LNCAP (cell line): ENCODE data around the gene EVC2.

Source experiments
- TF ChIP-seq, protein P1 (sequence below): fragments of 450-650 bp; IDR thresholded peaks from 2 replicates; pipeline ENCODE4 v1.5.1; 2017; ENCODE audit warnings: mild to moderate bottlenecking

The EVC2 gene

DNA sequence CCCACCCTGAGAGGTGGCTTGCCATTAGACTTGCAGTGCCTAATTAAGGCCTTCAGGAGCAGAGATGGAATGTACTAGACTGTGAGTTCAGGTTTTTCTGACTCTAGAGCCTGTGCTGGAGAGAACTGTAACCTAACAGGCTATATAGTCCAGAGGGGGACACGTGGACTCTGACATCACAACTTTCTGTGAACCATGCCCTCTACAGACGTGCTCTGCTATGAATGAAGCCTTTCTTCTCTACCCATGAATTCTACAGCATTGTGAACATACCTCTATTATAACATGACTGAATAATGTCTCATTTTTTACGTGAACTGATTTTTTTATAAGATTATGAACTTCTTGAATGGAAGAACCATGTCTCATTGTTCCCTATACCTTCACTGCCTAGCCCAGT is 68.8 kb downstream of the EVC2 start:
- TF ChIP-seq, protein P1, sequence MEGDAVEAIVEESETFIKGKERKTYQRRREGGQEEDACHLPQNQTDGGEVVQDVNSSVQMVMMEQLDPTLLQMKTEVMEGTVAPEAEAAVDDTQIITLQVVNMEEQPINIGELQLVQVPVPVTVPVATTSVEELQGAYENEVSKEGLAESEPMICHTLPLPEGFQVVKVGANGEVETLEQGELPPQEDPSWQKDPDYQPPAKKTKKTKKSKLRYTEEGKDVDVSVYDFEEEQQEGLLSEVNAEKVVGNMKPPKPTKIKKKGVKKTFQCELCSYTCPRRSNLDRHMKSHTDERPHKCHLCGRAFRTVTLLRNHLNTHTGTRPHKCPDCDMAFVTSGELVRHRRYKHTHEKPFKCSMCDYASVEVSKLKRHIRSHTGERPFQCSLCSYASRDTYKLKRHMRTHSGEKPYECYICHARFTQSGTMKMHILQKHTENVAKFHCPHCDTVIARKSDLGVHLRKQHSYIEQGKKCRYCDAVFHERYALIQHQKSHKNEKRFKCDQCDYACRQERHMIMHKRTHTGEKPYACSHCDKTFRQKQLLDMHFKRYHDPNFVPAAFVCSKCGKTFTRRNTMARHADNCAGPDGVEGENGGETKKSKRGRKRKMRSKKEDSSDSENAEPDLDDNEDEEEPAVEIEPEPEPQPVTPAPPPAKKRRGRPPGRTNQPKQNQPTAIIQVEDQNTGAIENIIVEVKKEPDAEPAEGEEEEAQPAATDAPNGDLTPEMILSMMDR = no peak

DNA sequence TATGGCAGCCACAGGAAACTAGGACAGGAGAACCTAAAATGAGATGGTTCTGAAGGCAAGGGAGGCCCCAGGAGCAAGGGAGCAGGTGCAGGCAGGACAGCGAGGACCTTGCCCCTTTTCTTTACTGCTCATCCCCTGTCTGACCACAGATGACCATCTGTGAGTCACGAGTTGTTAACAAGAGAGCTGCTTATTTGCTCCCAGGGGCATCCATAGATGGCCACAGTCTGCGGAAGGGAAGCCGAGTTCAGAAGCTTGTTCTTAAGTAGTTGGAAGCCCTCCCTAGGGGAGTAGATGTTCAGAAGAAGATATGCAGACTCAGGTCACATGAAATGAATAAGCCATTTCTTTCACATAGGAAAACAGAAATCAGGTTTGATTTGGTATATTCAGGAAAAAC is 69.4 kb downstream of the EVC2 start:
- TF ChIP-seq, protein P1 = no peak

DNA sequence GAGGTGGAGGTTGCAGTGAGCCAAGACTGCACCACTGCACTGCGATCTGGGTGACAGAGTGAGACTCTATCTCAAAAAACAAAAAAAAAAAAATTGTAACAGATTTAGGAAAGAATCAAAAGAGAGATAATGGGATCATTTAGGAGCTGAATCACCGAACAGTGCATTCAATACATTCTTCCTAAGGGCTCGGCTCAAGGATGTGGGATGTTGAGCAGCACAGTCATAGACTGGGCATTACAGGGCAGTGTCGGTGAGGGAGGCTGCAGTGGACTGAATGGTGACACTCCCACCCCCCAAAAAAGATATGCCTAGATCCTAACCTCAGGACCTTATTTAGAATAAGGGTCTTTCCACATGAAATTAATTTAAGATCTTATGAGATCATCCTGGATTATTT is 70.0 kb downstream of the EVC2 start:
- TF ChIP-seq, protein P1 = no peak

DNA sequence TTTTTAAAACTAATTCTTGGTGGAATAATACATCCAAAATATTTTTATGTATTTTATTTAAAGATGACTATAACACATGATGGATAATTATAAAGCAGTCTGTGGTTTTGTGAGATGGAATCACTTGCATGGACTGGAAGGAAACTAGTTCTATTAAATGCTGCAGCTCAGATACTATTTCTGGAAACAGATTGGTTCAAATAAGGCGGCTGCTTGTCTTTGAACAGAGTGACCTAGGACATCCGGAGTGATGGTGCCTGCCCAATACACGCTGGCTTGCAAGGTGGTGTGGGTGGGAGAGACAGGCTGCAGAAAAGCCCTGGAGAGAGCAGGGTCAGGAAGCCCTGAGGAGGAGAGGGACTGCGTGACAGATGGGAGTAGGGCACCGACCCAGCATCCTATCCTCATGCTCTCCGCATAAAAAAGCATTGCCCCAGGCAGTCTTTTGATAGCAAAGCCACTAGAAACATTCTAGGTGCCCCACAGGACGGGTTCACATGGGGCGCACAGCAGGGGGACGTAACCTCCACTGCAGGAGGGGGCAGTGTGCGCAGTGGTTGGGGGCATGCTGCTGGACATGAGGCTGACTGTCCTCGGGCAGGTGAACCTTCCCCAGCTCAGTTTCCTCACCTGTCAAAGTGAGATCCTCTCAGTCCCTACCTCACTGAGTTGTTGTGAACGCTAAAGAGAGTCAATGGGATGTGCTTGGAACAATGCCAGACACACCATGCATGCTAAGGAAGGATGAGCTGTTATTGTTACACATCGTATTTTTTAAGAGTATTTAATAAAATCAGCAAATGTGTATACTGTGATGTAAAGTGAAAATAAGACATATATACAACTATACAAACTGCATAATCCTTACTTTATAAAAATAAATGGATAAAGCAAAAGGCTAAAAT is 71.3 kb downstream of the EVC2 start:
- TF ChIP-seq, protein P1 = no peak

DNA sequence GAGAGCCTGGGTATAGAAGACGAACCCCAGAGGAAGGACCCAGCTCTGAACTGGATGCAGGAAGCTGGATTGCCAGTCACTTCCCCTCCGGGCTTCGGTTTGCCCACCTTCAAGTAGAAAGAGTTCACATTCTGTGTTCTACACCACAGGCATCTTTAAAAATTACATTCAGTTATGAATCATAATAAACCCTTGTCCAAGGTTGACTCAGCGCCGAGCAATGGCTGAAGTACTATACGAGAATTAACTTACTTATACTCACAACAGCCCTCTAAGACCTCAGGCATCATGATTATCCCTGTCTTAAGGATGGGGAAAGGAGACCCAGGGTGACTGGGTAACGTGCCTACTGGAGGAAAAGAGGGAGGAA is 72.5 kb downstream of the EVC2 start:
- TF ChIP-seq, protein P1 = no peak

DNA sequence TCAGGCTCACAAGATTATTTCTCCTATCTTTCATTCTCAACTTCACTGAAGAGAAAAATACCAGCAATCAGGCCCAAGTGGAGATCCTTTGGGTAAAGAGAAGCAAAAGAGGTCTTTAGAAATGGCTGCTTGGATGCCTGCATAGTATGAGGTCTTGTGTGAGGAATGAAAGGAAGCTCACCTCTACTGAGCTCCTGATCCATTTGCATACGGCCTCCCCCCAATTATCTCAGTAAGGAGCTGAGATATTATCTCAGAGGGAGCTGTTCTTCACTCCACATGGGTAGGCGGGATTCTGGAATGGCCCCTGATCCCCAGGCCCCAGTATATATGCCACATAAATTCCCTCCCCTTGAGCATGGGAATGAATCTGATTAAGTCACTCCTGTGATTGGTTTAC is 75.8 kb downstream of the EVC2 start:
- TF ChIP-seq, protein P1 = no peak

DNA sequence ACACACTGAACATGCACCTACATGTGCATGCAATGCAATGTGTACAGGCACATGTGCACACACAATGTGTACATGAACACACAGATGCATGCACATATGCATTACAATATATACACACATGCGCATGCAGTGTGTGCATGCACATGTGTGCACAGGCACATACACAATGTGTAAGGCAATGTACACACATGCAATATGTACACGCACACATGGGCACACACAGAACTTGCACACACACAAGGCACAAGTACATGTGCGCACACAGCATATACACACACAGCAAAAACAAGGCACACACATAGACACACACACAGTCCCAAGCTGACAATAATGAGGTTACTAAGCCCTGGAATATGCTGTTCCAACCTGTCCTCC is 76.3 kb downstream of the EVC2 start:
- TF ChIP-seq, protein P1 = no peak
